ENCODE results near the gene TPST2. TPM values are rescaled to one million over a fixed set of nuclear protein-coding genes. Genes with fewer than 3 reads are reported as not detected.

Gene TPST2
- total and polyA plus RNA-seq, 2 donors (not counting 3 experiments of a cell fraction or from before 2014, with no cell fraction given) = 49.4 to 121 TPM

- H3K27me3 ChIP-seq (ENCODE audit: control insufficient read depth in 2 of 2, insufficient read depth in 2 of 2, low read length in 2 of 2) = no peaks in the 10 kb centered on the region
- no peak overlapping the region for H3K4me2 ChIP-seq (ENCODE audit: insufficient read depth, low read length)
- DNase-seq (ENCODE audit: low read depth, low spot score) (no peak), FAIRE-seq (no peak)
- H3K79me2 ChIP-seq (ENCODE audit: control insufficient read depth, insufficient read depth, low read length) = no peaks in the 10 kb centered on the region
- no peaks in the 10 kb centered on the region for H3K9me3 ChIP-seq (replicated peaks; ENCODE audit: control insufficient read depth, insufficient read depth, low read length)
- no peak overlapping the region for H3K9ac ChIP-seq (replicated peaks; ENCODE audit: extremely low read depth, insufficient read depth, low read length)
- no peak overlapping the region for H2AFZ ChIP-seq (ENCODE audit: low read depth, low read length)
- BruUV-seq (replicated peaks) = no TSS peak
- CTCF ChIA-PET = no interaction called here
- no peak for TF ChIP-seq JUN (IDR thresholded peaks at IDR 0.05; ENCODE audit: borderline replicate concordance, insufficient read depth, insufficient read length, low read depth)
- no peak for TF ChIP-seq FOS (IDR thresholded peaks at IDR 0.05; ENCODE audit: borderline replicate concordance, insufficient read depth, low read length)
- no peak for TF ChIP-seq EZH2 (IDR thresholded peaks at IDR 0.05; ENCODE audit: borderline replicate concordance, low read depth, low read length, severe bottlenecking)
- no peak for TF ChIP-seq POLR2AphosphoS5 (IDR thresholded peaks at IDR 0.05; ENCODE audit: insufficient read depth, low read depth, low read length)
- TF ChIP-seq GATA2 (IDR thresholded peaks at IDR 0.05; ENCODE audit: insufficient read depth, insufficient read length, low read depth, low read length) = no peak
- TF ChIP-seq POLR2A (IDR thresholded peaks at IDR 0.05; ENCODE audit: low read depth, low read length) = no peak
- TF ChIP-seq, protein P1, sequence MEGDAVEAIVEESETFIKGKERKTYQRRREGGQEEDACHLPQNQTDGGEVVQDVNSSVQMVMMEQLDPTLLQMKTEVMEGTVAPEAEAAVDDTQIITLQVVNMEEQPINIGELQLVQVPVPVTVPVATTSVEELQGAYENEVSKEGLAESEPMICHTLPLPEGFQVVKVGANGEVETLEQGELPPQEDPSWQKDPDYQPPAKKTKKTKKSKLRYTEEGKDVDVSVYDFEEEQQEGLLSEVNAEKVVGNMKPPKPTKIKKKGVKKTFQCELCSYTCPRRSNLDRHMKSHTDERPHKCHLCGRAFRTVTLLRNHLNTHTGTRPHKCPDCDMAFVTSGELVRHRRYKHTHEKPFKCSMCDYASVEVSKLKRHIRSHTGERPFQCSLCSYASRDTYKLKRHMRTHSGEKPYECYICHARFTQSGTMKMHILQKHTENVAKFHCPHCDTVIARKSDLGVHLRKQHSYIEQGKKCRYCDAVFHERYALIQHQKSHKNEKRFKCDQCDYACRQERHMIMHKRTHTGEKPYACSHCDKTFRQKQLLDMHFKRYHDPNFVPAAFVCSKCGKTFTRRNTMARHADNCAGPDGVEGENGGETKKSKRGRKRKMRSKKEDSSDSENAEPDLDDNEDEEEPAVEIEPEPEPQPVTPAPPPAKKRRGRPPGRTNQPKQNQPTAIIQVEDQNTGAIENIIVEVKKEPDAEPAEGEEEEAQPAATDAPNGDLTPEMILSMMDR (IDR thresholded peaks at IDR 0.05; ENCODE audit: extremely low read depth in 1 of 2, insufficient read depth in 1 of 2, low read depth in 1 of 2, low read length in 2 of 2) = no peak
- TF ChIP-seq, protein P2, sequence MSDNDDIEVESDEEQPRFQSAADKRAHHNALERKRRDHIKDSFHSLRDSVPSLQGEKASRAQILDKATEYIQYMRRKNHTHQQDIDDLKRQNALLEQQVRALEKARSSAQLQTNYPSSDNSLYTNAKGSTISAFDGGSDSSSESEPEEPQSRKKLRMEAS (IDR thresholded peaks at IDR 0.05; ENCODE audit: insufficient read depth, insufficient read length) = no peak
- no peak for TF ChIP-seq MYC (IDR thresholded peaks at IDR 0.05; ENCODE audit: low read depth, low read length)
- no peaks in the 10 kb centered on the region for H3K9me1 ChIP-seq (replicated peaks; ENCODE audit: control insufficient read depth, extremely low read depth, insufficient read depth, low read length)
- H3K4me1 ChIP-seq (ENCODE audit: control insufficient read depth, extremely low read depth, insufficient read depth, low read length) = no peaks in the 10 kb centered on the region
- POLR2A ChIA-PET = no interaction called here
- dilution Hi-C loops (cut with MboI; ENCODE audit: extremely low pct_ligation_motif_present, low sequenced_read_pairs) (no loop called here), intact Hi-C loops (cut with micrococcal nuclease) (no loop called here)
- H3K4me3 ChIP-seq (replicated peaks in 1 of 3; ENCODE audit: insufficient read depth in 1 of 3, low read depth in 1 of 3, low read length in 3 of 3) = no peak overlapping the region
- H3K36me3 ChIP-seq (ENCODE audit: control insufficient read depth in 2 of 2, extremely low read depth in 1 of 2, insufficient read depth in 2 of 2, low read length in 2 of 2) = peaks cover 0 to 24% of the 10 kb centered on the region in 2 experiments
- no peak overlapping the region for H3K27ac ChIP-seq (ENCODE audit: insufficient read depth, low read depth, low read length)
- H4K20me1 ChIP-seq (replicated peaks; ENCODE audit: control insufficient read depth, extremely low read depth, insufficient read depth, low read length) = no peaks in the 10 kb centered on the region
Measured at GRCh38 chr22:26534874-26535602, 54.9 kb downstream of the TPST2 start.
